HEK293T (cell line): Measurements from ENCODE around the gene MAP3K8.

Experiments
- BHLHE40 ChIP-seq: fragments of 450-650 bp; IDR thresholded peaks from 2 replicates; pipeline ENCODE4 v1.6.1; 2016; ENCODE audit warnings: mild to moderate bottlenecking, moderate library complexity, borderline replicate concordance
- FOXA1 ChIP-seq: fragments of 450-650 bp; IDR thresholded peaks from 2 replicates; pipeline ENCODE4 v1.6.1; 2016; ENCODE audit warnings: mild to moderate bottlenecking

GRCh38 chr10:30455816-30456215, 21.8 kb downstream of the MAP3K8 start:
- TF ChIP-seq FOXA1: no peak
- no peak for TF ChIP-seq BHLHE40
